Parathyroid adenoma (tissue), 2 donors: ENCODE results near the gene COASY.
"Not testable (repeated sequence)": the region's sequence is repeated elsewhere in the genome, so short reads cannot be mapped to it uniquely, and the experiment has no call there.

Experiments used
- H2AFZ ChIP-seq: fragments of 300-600 bp; sonication (generic); one replicate; pipeline ENCODE4 v1.7.0; 2017; ENCODE audit warnings: antibody characterized with exemption, mild to moderate bottlenecking
- H3K27ac ChIP-seq: fragments of 300-600 bp; sonication (generic); one replicate; pipeline ENCODE4 v1.7.0; 2017
- H3K27me3 ChIP-seq: fragments of 300-600 bp; sonication (generic); one replicate; pipeline ENCODE4 v1.7.0; 2017; ENCODE audit warnings: low read length; ENCODE audit not compliant: control insufficient read depth, insufficient read depth
- H3K36me3 ChIP-seq: fragments of 300-600 bp; sonication (generic); one replicate; pipeline ENCODE4 v1.7.0; 2017; ENCODE audit warnings: low read length; ENCODE audit not compliant: control insufficient read depth, insufficient read depth
- H3K4me1 ChIP-seq: fragments of 300-600 bp; sonication (generic); one replicate; pipeline ENCODE4 v1.7.0; 2017; ENCODE audit warnings: control low read depth
- H3K4me2 ChIP-seq: fragments of 300-600 bp; sonication (generic); one replicate; pipeline ENCODE4 v1.7.0; 2017; ENCODE audit warnings: low read length
- H3K4me3 ChIP-seq: fragments of 300-600 bp; sonication (generic); one replicate; pipeline ENCODE4 v1.7.0; 2017; ENCODE audit warnings: low read depth, low read length
- H3K79me2 ChIP-seq: fragments of 300-600 bp; sonication (generic); one replicate; pipeline ENCODE4 v1.7.0; 2017; ENCODE audit warnings: control low read depth
- H3K9ac ChIP-seq: fragments of 300-600 bp; sonication (generic); one replicate; pipeline ENCODE4 v1.7.0; 2017; ENCODE audit warnings: mild to moderate bottlenecking
- H3K9me3 ChIP-seq: fragments of 300-600 bp; sonication (generic); one replicate; pipeline ENCODE4 v1.7.0; 2017; ENCODE audit warnings: low read length; ENCODE audit not compliant: control insufficient read depth
- CTCF ChIP-seq: fragments of 300-600 bp; sonication (generic); IDR thresholded peaks from one replicate; pipeline ENCODE4 v1.7.0; 2017; ENCODE audit warnings: antibody characterized with exemption, mild to moderate bottlenecking
- donor health status: primary hyperparathyroidism.

COASY gene

GRCh38 chr17:42543190-42544079 lies 18.5 kb upstream of the COASY start:
- Histone ChIP-seq H3K36me3 (no peaks in the 10 kb centered on the region), H3K4me2 (no peak overlapping the region), H3K79me2 (no peaks in the 10 kb centered on the region), H3K4me3 (no peak overlapping the region), H2AFZ (no peak overlapping the region), H3K9me3 (no peaks in the 10 kb centered on the region), H3K9ac (no peak overlapping the region), H3K4me1 (no peaks in the 10 kb centered on the region), H3K27ac (no peak overlapping the region), H3K27me3 (no peaks in the 10 kb centered on the region)
- no peak for TF ChIP-seq CTCF

- Histone ChIP-seq H3K36me3 (no peaks in the 10 kb centered on the region), H3K9ac (no peak overlapping the region), H3K27ac (no peak overlapping the region), H3K27me3 (no peaks in the 10 kb centered on the region), H3K4me2 (no peak overlapping the region), H3K4me1 (no peaks in the 10 kb centered on the region), H3K79me2 (no peaks in the 10 kb centered on the region), H2AFZ (no peak overlapping the region), H3K4me3 (no peak overlapping the region), H3K9me3 (no peaks in the 10 kb centered on the region)
- TF ChIP-seq CTCF: no peak
Measured at GRCh38 chr17:42544874-42545283, 17.1 kb upstream of the COASY start.

- not testable (repeated sequence) for H3K4me3 ChIP-seq, H3K36me3 ChIP-seq, H3K79me2 ChIP-seq, H3K4me2 ChIP-seq, H2AFZ ChIP-seq, H3K9me3 ChIP-seq, H3K27me3 ChIP-seq, H3K4me1 ChIP-seq, H3K9ac ChIP-seq, H3K27ac ChIP-seq
Measured at GRCh38 chr17:42545755-42546505, 16.0 kb upstream of the COASY start.

- H3K27ac ChIP-seq: no peak overlapping the region
Measured at GRCh38 chr17:42547001-42547461, 14.9 kb upstream of the COASY start.

More at GRCh38 chr17:42547001-42547461, 14.9 kb upstream of the COASY start:
- Histone ChIP-seq H3K36me3 (no peaks in the 10 kb centered on the region), H3K4me2 (no peak overlapping the region), H2AFZ (no peak overlapping the region), H3K4me3 (no peak overlapping the region), H3K4me1 (no peaks in the 10 kb centered on the region), H3K27me3 (no peaks in the 10 kb centered on the region), H3K9me3 (no peaks in the 10 kb centered on the region), H3K9ac (no peak overlapping the region), H3K79me2 (no peaks in the 10 kb centered on the region)
- TF ChIP-seq CTCF: no peak
